Panc1 (cell line): ENCODE results near the gene LMBRD1. TPM values are rescaled to one million over a fixed set of nuclear protein-coding genes. Genes with fewer than 3 reads are reported as not detected.

Source experiments
- ATAC-seq: fragments of 200-7000 bp; cut with Tn5 transposase; 2 replicates; pipeline ENCODE4 v1.9.1; 2020; ENCODE audit warnings: mild to moderate bottlenecking, moderate library complexity
- BruUV-seq: library from RNA; stranded (reverse); fragments of 400-500 nt; replicated peaks from 2 replicates; lab custom pipeline; 2021; lab: Mats Ljungman, UMichigan
- CTCF ChIA-PET: fragments of 300-600 bp; sonication (Branson Sonifier 250); formaldehyde crosslinking; loops from one replicate; lab custom pipeline; 2022; ENCODE audit warnings: antibody characterized with exemption; lab: Charles Lee
- POLR2A ChIA-PET: fragments of 300-600 bp; sonication (Branson Sonifier 250); formaldehyde crosslinking; loops from one replicate; lab custom pipeline; 2022; ENCODE audit warnings: antibody characterized with exemption; lab: Charles Lee
- DNase-seq: peaks from one replicate; pipeline ENCODE4 v3.0.0-alpha.2; 2010; ENCODE audit warnings: low read depth, low spot score
- H3K27ac ChIP-seq: 2 replicates; pipeline ENCODE4 v1.5.1; 2011; ENCODE audit warnings: mild to moderate bottlenecking, low read length, inconsistent platforms
- H3K27me3 ChIP-seq: fragments of 200-500 bp; sonication (Bioruptor generic); 2 replicates; pipeline ENCODE4 v1.6.0; 2014; ENCODE audit warnings: low read length, inconsistent platforms; ENCODE audit not compliant: control insufficient read depth, insufficient read depth
- H3K36me3 ChIP-seq: fragments of 200-500 bp; sonication (Bioruptor generic); 2 replicates; pipeline ENCODE4 v1.5.1; 2014; ENCODE audit warnings: inconsistent platforms, mild to moderate bottlenecking, low read length, moderate library complexity; ENCODE audit not compliant: control insufficient read depth, insufficient read depth
- H3K4me1 ChIP-seq: 2 replicates; pipeline ENCODE4 v1.5.1; 2011; ENCODE audit warnings: inconsistent platforms, mild to moderate bottlenecking, low read length, moderate library complexity; ENCODE audit not compliant: control insufficient read depth, insufficient read depth
- H3K4me3 ChIP-seq, 2 experiments: 2 replicates each; pipeline ENCODE4 v1.5.1; 2011 to 2012; ENCODE audit warnings: low read depth in 2 of 2, low read length in 2 of 2, mild to moderate bottlenecking in 2 of 2, inconsistent platforms in 1 of 2, moderate library complexity in 1 of 2
- H3K9me3 ChIP-seq: fragments of 200-500 bp; sonication (Bioruptor generic); 2 replicates; pipeline ENCODE4 v1.5.1; 2014; ENCODE audit warnings: low read depth, mild to moderate bottlenecking, inconsistent platforms, low read length, moderate library complexity; ENCODE audit not compliant: control insufficient read depth, insufficient read depth
- CTCF ChIP-seq: fragments of 450-650 bp; IDR thresholded peaks from 2 replicates; pipeline ENCODE4 v1.5.1; 2017; ENCODE audit warnings: mild to moderate bottlenecking
- POLR2AphosphoS5 ChIP-seq: IDR thresholded peaks from 2 replicates; pipeline ENCODE4 v1.6.1; 2012; ENCODE audit warnings: mild to moderate bottlenecking, low read depth, low read length, moderate library complexity
- SIN3A ChIP-seq: IDR thresholded peaks from 2 replicates; pipeline ENCODE4 v1.6.1; 2012; ENCODE audit warnings: low read depth, mild to moderate bottlenecking, low read length, moderate library complexity, borderline replicate concordance; ENCODE audit not compliant: insufficient read depth
- TCF7L2 ChIP-seq: IDR thresholded peaks from 2 replicates; pipeline ENCODE4 v1.6.1; 2011; ENCODE audit warnings: mild to moderate bottlenecking, low read depth, low read length, inconsistent platforms
- in situ Hi-C: cut with HindIII; loops from 2 replicates; pipeline ENCODE4 v1.10.0; 2016; ENCODE audit warnings: low sequenced_read_pairs, low pct_unique_long_range_greater_than_20kb
- intact Hi-C: fragments of 100-400 bp; cut with micrococcal nuclease; formaldehyde crosslinking; loops from one replicate; pipeline ENCODE4 v1.10.0; 2022; ENCODE audit not compliant: unreplicated experiment
- total RNA-seq: library from RNA; stranded (reverse); gene quantifications from one replicate; pipeline ENCODE4 v1.2.1, GENCODE V29; 2021; ENCODE audit not compliant: unreplicated experiment
- TF ChIP-seq, protein P1 (sequence below), 2 experiments: IDR thresholded peaks; 2 replicates each; pipeline ENCODE4 v1.6.1; 2011 to 2012; ENCODE audit warnings: low read depth in 2 of 2, control low read depth in 1 of 2, low read length in 1 of 2, mild to moderate bottlenecking in 1 of 2, moderate library complexity in 1 of 2; ENCODE audit not compliant: insufficient read depth in 1 of 2

Gene LMBRD1
- total RNA-seq, 1 experiment from 2014 or later: 17.9 TPM

DNA sequence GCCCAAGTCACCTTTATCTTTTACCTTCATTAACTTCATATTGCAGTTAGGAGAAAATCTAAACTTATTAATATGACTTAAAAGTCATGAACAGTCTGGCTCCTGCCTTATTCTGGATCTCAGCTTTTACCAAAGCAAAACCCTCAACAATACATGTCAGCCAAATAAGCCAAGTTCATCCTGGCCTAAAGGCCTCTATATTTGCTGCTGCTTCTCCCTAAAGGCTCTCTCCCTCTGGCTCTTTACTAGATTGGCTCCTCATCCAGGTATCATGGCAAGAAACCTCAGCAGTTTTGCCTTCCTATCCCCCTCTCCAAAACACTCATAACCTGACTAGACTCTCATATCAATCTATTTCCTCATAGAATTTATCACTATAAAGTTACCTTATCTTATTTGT, 11.1 kb downstream of the LMBRD1 start:
- no peaks in the 10 kb centered on the region for H3K4me1 ChIP-seq
- H3K9me3 ChIP-seq: no peaks in the 10 kb centered on the region
- ChIA-PET CTCF (no interaction called here), POLR2A (no interaction called here)
- BruUV-seq: no TSS peak
- DNase-seq (no peak), ATAC-seq (no peak)
- no peaks in the 10 kb centered on the region for H3K27me3 ChIP-seq
- intact Hi-C loops (no loop called here), in situ Hi-C loops (no loop called here)
- TF ChIP-seq POLR2AphosphoS5 (no peak), SIN3A (no peak), CTCF (no peak), TCF7L2 (no peak)
- TF ChIP-seq, protein P1, sequence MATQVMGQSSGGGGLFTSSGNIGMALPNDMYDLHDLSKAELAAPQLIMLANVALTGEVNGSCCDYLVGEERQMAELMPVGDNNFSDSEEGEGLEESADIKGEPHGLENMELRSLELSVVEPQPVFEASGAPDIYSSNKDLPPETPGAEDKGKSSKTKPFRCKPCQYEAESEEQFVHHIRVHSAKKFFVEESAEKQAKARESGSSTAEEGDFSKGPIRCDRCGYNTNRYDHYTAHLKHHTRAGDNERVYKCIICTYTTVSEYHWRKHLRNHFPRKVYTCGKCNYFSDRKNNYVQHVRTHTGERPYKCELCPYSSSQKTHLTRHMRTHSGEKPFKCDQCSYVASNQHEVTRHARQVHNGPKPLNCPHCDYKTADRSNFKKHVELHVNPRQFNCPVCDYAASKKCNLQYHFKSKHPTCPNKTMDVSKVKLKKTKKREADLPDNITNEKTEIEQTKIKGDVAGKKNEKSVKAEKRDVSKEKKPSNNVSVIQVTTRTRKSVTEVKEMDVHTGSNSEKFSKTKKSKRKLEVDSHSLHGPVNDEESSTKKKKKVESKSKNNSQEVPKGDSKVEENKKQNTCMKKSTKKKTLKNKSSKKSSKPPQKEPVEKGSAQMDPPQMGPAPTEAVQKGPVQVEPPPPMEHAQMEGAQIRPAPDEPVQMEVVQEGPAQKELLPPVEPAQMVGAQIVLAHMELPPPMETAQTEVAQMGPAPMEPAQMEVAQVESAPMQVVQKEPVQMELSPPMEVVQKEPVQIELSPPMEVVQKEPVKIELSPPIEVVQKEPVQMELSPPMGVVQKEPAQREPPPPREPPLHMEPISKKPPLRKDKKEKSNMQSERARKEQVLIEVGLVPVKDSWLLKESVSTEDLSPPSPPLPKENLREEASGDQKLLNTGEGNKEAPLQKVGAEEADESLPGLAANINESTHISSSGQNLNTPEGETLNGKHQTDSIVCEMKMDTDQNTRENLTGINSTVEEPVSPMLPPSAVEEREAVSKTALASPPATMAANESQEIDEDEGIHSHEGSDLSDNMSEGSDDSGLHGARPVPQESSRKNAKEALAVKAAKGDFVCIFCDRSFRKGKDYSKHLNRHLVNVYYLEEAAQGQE (IDR thresholded peaks at IDR 0.05; ENCODE audit: insufficient read depth in 1 of 2, low read depth in 2 of 2, low read length in 1 of 2): no peak
- no peak overlapping the region for H3K27ac ChIP-seq
- no peak overlapping the region for H3K4me3 ChIP-seq
- H3K36me3 ChIP-seq: no peaks in the 10 kb centered on the region

- ChIA-PET CTCF (no interaction called here), POLR2A (no interaction called here)
- no peak for TF ChIP-seq TCF7L2
- H3K4me1 ChIP-seq: no peaks in the 10 kb centered on the region
- H3K27ac ChIP-seq: no peak overlapping the region
- intact Hi-C loops (no loop called here), in situ Hi-C loops (no loop called here)
- H3K27me3 ChIP-seq: no peaks in the 10 kb centered on the region
- BruUV-seq: no TSS peak
- no peak overlapping the region for H3K4me3 ChIP-seq
- no peaks in the 10 kb centered on the region for H3K36me3 ChIP-seq
- ATAC-seq (no peak), DNase-seq (no peak)
- no peaks in the 10 kb centered on the region for H3K9me3 ChIP-seq
These were observed 12.0 kb downstream of the LMBRD1 start for GRCh38 chr6:69784595-69785377.

DNA sequence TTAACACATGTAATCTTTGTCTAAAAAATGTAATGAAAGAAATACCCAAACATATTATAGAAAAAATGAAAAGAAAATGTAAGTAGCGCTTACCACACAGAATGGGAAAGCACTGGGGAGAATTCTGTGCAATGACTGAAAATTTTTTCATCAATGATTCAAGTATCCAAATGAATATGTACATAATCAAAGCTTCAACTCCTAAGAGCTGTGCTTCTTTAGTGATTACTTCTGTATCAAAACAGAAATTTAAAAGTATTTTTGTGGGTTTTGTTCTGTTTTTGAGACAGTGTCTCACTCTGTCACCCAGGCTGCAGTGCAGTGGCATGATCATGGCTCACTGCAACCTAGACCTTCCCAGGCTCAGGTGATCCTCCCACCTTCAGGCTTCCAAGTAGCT, 13.7 kb downstream of the LMBRD1 start:
- ATAC-seq: no peak
- Histone ChIP-seq H3K4me1 (no peaks in the 10 kb centered on the region), H3K4me3 (no peak overlapping the region), H3K9me3 (no peaks in the 10 kb centered on the region), H3K27ac (no peak overlapping the region), H3K27me3 (no peaks in the 10 kb centered on the region), H3K36me3 (no peaks in the 10 kb centered on the region)
- CTCF ChIA-PET: no interaction called here
- no peak for DNase-seq
- TF ChIP-seq CTCF: no peak
- TF ChIP-seq, protein P1 (IDR thresholded peaks at IDR 0.05; ENCODE audit: insufficient read depth in 1 of 2, low read depth in 2 of 2, low read length in 1 of 2): no peak
- no peak for TF ChIP-seq SIN3A
- no peak for TF ChIP-seq TCF7L2
- TF ChIP-seq POLR2AphosphoS5: no peak
- BruUV-seq: no TSS peak
- intact Hi-C loops: no loop called here
- POLR2A ChIA-PET: interaction anchor here (0.6 kb wide), 1 partner anchor 1021 kb away, joined by 3 read pairs; no protein-coding TSS in a partner anchor
- in situ Hi-C loops: no loop called here
